ENCODE results near the gene SHOC2. TPM values are rescaled to one million over a fixed set of nuclear protein-coding genes. Genes with fewer than 3 reads are reported as not detected.

SHOC2 gene
- total RNA-seq, 2 experiments from 2014 or later: 34.2 to 35.4 TPM

GRCh38 chr10:110919971-110920881 lies 822 bp downstream of the SHOC2 start:
- H3K4me3 Mint-ChIP-seq: peak overlapping the region; percentile 87
- TF ChIP-seq CTCF (IDR thresholded peaks at IDR 0.05): no peak
- DNase-seq (peak; percentile 34), ATAC-seq (no peak)
- H3K27me3 Mint-ChIP-seq: no peaks in the 10 kb centered on the region
- peaks cover 46% of the 10 kb centered on the region for H3K4me1 Mint-ChIP-seq (ENCODE audit: low read depth)
- H3K9me3 Mint-ChIP-seq: no peaks in the 10 kb centered on the region
- H3K36me3 Mint-ChIP-seq (ENCODE audit: low read depth): peaks cover 10% of the 10 kb centered on the region
- CTCF ChIA-PET: interaction anchor here (0.9 kb wide), 1 partner anchor 27 kb away, joined by 3 read pairs; no protein-coding TSS in a partner anchor
- peak overlapping the region; percentile 85 for H3K27ac Mint-ChIP-seq
- intact Hi-C loops (cut with micrococcal nuclease): loop anchor here (5.0 to 10.0 kb wide), 2 partner anchors 72 to 155 kb away; partner anchors contain the start of gene ADRA2A
- POLR2A ChIA-PET: interaction anchor here (1.0 to 1.7 kb wide), 4 partner anchors 9 to 63 kb away, joined by 3 to 4 read pairs (median 4); no protein-coding TSS in a partner anchor

GRCh38 chr10:110923856-110924493 lies 4.6 kb downstream of the SHOC2 start:
- ChIA-PET CTCF (interaction anchor here (1.4 kb wide), 1 partner anchor 313 kb away, joined by 3 read pairs; no protein-coding TSS in a partner anchor), POLR2A (no interaction called here)
- peaks cover 53% of the 10 kb centered on the region for H3K4me1 Mint-ChIP-seq (ENCODE audit: low read depth)
- no peak for TF ChIP-seq CTCF (IDR thresholded peaks at IDR 0.05)
- H3K27ac Mint-ChIP-seq: peak overlapping the region; percentile 35
- no peaks in the 10 kb centered on the region for H3K9me3 Mint-ChIP-seq
- ATAC-seq (no peak), DNase-seq (no peak)
- H3K4me3 Mint-ChIP-seq: peak overlapping the region; percentile 5
- H3K36me3 Mint-ChIP-seq (ENCODE audit: low read depth): peaks cover 2% of the 10 kb centered on the region
- intact Hi-C loops (cut with micrococcal nuclease): loop anchor here (5.0 to 10.0 kb wide), 2 partner anchors 68 to 151 kb away; partner anchors contain the start of gene ADRA2A
- H3K27me3 Mint-ChIP-seq: no peaks in the 10 kb centered on the region

GRCh38 chr10:110927461-110927860 lies 8.1 kb downstream of the SHOC2 start:
- Mint-ChIP-seq H3K4me3 (no peak overlapping the region), H3K27ac (no peak overlapping the region), H3K27me3 (no peaks in the 10 kb centered on the region), H3K4me1 (ENCODE audit: low read depth) (peaks cover 51% of the 10 kb centered on the region), H3K9me3 (no peaks in the 10 kb centered on the region), H3K36me3 (ENCODE audit: low read depth) (peaks cover 2% of the 10 kb centered on the region)
- intact Hi-C loops (cut with micrococcal nuclease): loop anchor here (10.0 kb wide), 1 partner anchor 147 kb away; the partner anchor contains the start of gene ADRA2A
- ChIA-PET POLR2A (interaction anchor here (0.6 to 1.1 kb wide), 2 partner anchors 9 to 128 kb away, joined by 3 to 4 read pairs; partner anchors contain the start of gene BBIP1), CTCF (interaction anchor here (0.7 kb wide), 1 partner anchor 65 kb away, joined by 3 read pairs; no protein-coding TSS in a partner anchor)
- no peak for DNase-seq
- no peak for TF ChIP-seq CTCF (IDR thresholded peaks at IDR 0.05)
- no peak for ATAC-seq

- Mint-ChIP-seq H3K4me3 (no peak overlapping the region), H3K4me1 (ENCODE audit: low read depth) (peaks cover 29% of the 10 kb centered on the region), H3K27me3 (no peaks in the 10 kb centered on the region), H3K36me3 (ENCODE audit: low read depth) (peaks cover 7% of the 10 kb centered on the region), H3K9me3 (no peaks in the 10 kb centered on the region), H3K27ac (no peak overlapping the region)
- intact Hi-C loops (cut with micrococcal nuclease): no loop called here
- ChIA-PET CTCF (no interaction called here), POLR2A (no interaction called here)
- DNase-seq (no peak), ATAC-seq (no peak)
- no peak for TF ChIP-seq CTCF (IDR thresholded peaks at IDR 0.05)
These were observed 12.5 kb downstream of the SHOC2 start for GRCh38 chr10:110931769-110932381.
